Tibial nerve (tissue), 4 donors: Measurements from ENCODE around the gene INSYN1. TPM values are rescaled to one million over a fixed set of nuclear protein-coding genes. Genes with fewer than 3 reads are reported as not detected.

ENCODE experiments used
- DNase-seq, 2 donors: peaks; one replicate each; pipeline ENCODE4 v3.0.0-alpha.2; 2019; ENCODE audit warnings: low spot score in 2 of 2
- H3K27ac ChIP-seq, 4 donors: fragments of 200-600 bp; sonication (generic) in 3 of 4; one replicate each; pipeline ENCODE4 v1.5.1; 2017 to 2019; ENCODE audit warnings: mild to moderate bottlenecking in 1 of 4
- H3K27me3 ChIP-seq, 2 donors: fragments of 200-600 bp; sonication (generic) in 1 of 2; one replicate each; pipeline versions ENCODE4 v1.5.1 to v1.6.0; 2017 to 2019
- H3K36me3 ChIP-seq, 3 donors: fragments of 200-600 bp; sonication (generic); one replicate each; pipeline ENCODE4 v1.5.1; 2018 to 2019
- H3K4me1 ChIP-seq, 4 donors: fragments of 200-600 bp; sonication (generic) in 3 of 4; one replicate each; pipeline ENCODE4 v1.5.1; 2017 to 2019
- H3K4me3 ChIP-seq, 4 donors: fragments of 200-600 bp; sonication (generic) in 3 of 4; one replicate each; pipeline ENCODE4 v1.5.1; 2017 to 2019; ENCODE audit warnings: mild to moderate bottlenecking in 1 of 4, moderate library complexity in 1 of 4
- H3K9me3 ChIP-seq, 4 donors: fragments of 200-600 bp; sonication (generic) in 3 of 4; one replicate each; pipeline ENCODE4 v1.5.1; 2017 to 2019
- CTCF ChIP-seq, 5 experiments: fragments of 200-600 bp in 3 of 5; fragments of 450-650 bp in 2 of 5; sonication (generic) in 3 of 5; IDR thresholded peaks; one replicate each; pipeline ENCODE4 v1.5.1; 2016 to 2019; ENCODE audit warnings: antibody characterized with exemption in 5 of 5, mild to moderate bottlenecking in 3 of 5, moderate library complexity in 2 of 5
- EP300 ChIP-seq, 2 donors: sonication (generic); formaldehyde crosslinking; IDR thresholded peaks; one replicate each; pipeline ENCODE4 v1.6.1; 2017; ENCODE audit warnings: antibody characterized with exemption in 2 of 2, mild to moderate bottlenecking in 1 of 2
- POLR2A ChIP-seq, 2 donors: fragments of 450-650 bp; IDR thresholded peaks; one replicate each; pipeline ENCODE4 v1.6.1; 2017; ENCODE audit warnings: antibody characterized with exemption in 2 of 2, mild to moderate bottlenecking in 2 of 2, moderate library complexity in 2 of 2
- WGBS, 2 donors: methylation state at CpG; one replicate each; pipeline ENCODE4 v1.1.5; 2018; 5-methylcytosine and 5-hydroxymethylcytosine counted together
- total RNA-seq, 4 donors: library from RNA; depleted of rRNA; stranded (reverse); fragments of >200 nt; gene quantifications; one replicate each; pipeline ENCODE4 v1.1.0, GENCODE V29; 2016

Gene INSYN1
- 10 to 100 TPM in 2 of 4 donors, 1 to 10 TPM in 2; 2.8 to 10.9 (median 6.7) TPM for total RNA-seq

- peaks cover 0 to 42% of the 10 kb centered on the region in 2 donors for H3K27me3 ChIP-seq
- peak within 1 kb of the TSS in 1 of 4 donors; percentile 62 for H3K27ac ChIP-seq
- H3K4me1 ChIP-seq, result peaks cover 0 to 21% (median 8%) of the 10 kb centered on the region in 4 donors
- TF ChIP-seq CTCF (IDR thresholded peaks at IDR 0.05) (no peak), EP300 (IDR thresholded peaks at IDR 0.05) (no peak), POLR2A (IDR thresholded peaks at IDR 0.05) (no peak)
- peak within 1 kb of the TSS; percentile 40 to 61 (median 50) for H3K4me3 ChIP-seq
- DNase-seq, result peak in 1 of 2 donors; percentile 26
- 25 to 27% methylated on average over 19 to 20 of the region's 44 CpGs for WGBS, 2 donors
- no peaks in the 10 kb centered on the region for H3K9me3 ChIP-seq
- no peaks in the 10 kb centered on the region for H3K36me3 ChIP-seq
Measured at GRCh38 chr15:73753250-73754130, at the start of gene INSYN1. TSS of gene INSYN1 (minus strand) at chr15:73753351. CDS start at chr15:73751130, 2,221 bp downstream.

- TF ChIP-seq CTCF (IDR thresholded peaks at IDR 0.05), result no peak
- no peak for TF ChIP-seq POLR2A (IDR thresholded peaks at IDR 0.05)
- no peak for TF ChIP-seq EP300 (IDR thresholded peaks at IDR 0.05)
- 60 to 73% methylated on average over 6 of the region's 6 CpGs for WGBS, 2 donors
- H3K27ac ChIP-seq, result no peak overlapping the region
- H3K4me3 ChIP-seq, result no peak overlapping the region
- peaks cover 0 to 16% (median 0%) of the 10 kb centered on the region in 4 donors for H3K4me1 ChIP-seq
- no peaks in the 10 kb centered on the region for H3K36me3 ChIP-seq
- no peaks in the 10 kb centered on the region for H3K27me3 ChIP-seq
- no peak for DNase-seq
- H3K9me3 ChIP-seq, result no peaks in the 10 kb centered on the region
Measured at GRCh38 chr15:73802431-73803041, 49.4 kb upstream of the INSYN1 start.

- Histone ChIP-seq H3K4me3 (no peak overlapping the region), H3K27ac (peak overlapping the region in 1 of 4 donors; percentile 54)
- 41% methylated on average over 11 of the region's 11 CpGs for WGBS, 2 donors
Measured at GRCh38 chr15:73800662-73801345, 47.7 kb upstream of the INSYN1 start.

GRCh38 chr15:73799466-73799865, 46.3 kb upstream of the INSYN1 start:
- Histone ChIP-seq H3K9me3 (no peaks in the 10 kb centered on the region), H3K4me3 (no peak overlapping the region), H3K36me3 (no peaks in the 10 kb centered on the region), H3K27me3 (no peaks in the 10 kb centered on the region), H3K4me1 (peaks cover 0 to 25% (median 0%) of the 10 kb centered on the region in 4 donors), H3K27ac (no peak overlapping the region)
- WGBS, 2 donors, result 64 to 74% methylated on average over 4 of the region's 4 CpGs
- no peak for DNase-seq
- TF ChIP-seq POLR2A (IDR thresholded peaks at IDR 0.05), result no peak
- TF ChIP-seq EP300 (IDR thresholded peaks at IDR 0.05), result no peak
- no peak for TF ChIP-seq CTCF (IDR thresholded peaks at IDR 0.05)

More at GRCh38 chr15:73800662-73801345, 47.7 kb upstream of the INSYN1 start:
- DNase-seq, result no peak
- H3K4me1 ChIP-seq, result peaks cover 0 to 25% (median 0%) of the 10 kb centered on the region in 4 donors
- no peaks in the 10 kb centered on the region for H3K9me3 ChIP-seq
- no peaks in the 10 kb centered on the region for H3K36me3 ChIP-seq
- TF ChIP-seq POLR2A (IDR thresholded peaks at IDR 0.05), result no peak
- no peak for TF ChIP-seq EP300 (IDR thresholded peaks at IDR 0.05)
- TF ChIP-seq CTCF (IDR thresholded peaks at IDR 0.05), result no peak
- no peaks in the 10 kb centered on the region for H3K27me3 ChIP-seq
